SK-N-MC (cell line): Measurements from ENCODE around the gene FAM20C.

Experiments
- DNase-seq: peaks from one replicate; pipeline ENCODE4 v3.0.0-alpha.2; 2011; ENCODE audit warnings: low read depth, low spot score
- H3K27ac ChIP-seq: fragments of 200-600 bp; sonication (generic); 2 replicates; pipeline ENCODE4 v1.5.1; 2016; ENCODE audit warnings: mixed run types
- H3K36me3 ChIP-seq: fragments of 200-600 bp; sonication (generic); 2 replicates; pipeline ENCODE4 v1.6.1; 2017; ENCODE audit warnings: antibody characterized with exemption, low read length, mixed read lengths; ENCODE audit not compliant: insufficient read depth
- H3K4me3 ChIP-seq: fragments of 200-600 bp; sonication (generic); 2 replicates; pipeline ENCODE4 v1.5.1; 2016
- H3K9ac ChIP-seq: fragments of 200-600 bp; sonication (generic); 2 replicates; pipeline ENCODE4 v1.8.0; 2017; ENCODE audit warnings: mixed run types, mixed read lengths; ENCODE audit not compliant: insufficient read length
- H3K9me3 ChIP-seq: fragments of 200-600 bp; sonication (generic); 2 replicates; pipeline ENCODE4 v1.6.1; 2017; ENCODE audit warnings: low read depth, mild to moderate bottlenecking, antibody characterized with exemption, low read length, moderate library complexity, mixed read lengths
- EZH2 ChIP-seq: fragments of 200-600 bp; sonication (generic); IDR thresholded peaks from one replicate; pipeline ENCODE4 v1.6.1; 2017; ENCODE audit warnings: antibody characterized with exemption
- FOXP2 ChIP-seq: optimal IDR thresholded peaks from 2 replicates; pipeline ENCODE3; 2011; ENCODE audit warnings: mild to moderate bottlenecking, moderate library complexity; ENCODE audit not compliant: insufficient read depth; ENCODE audit errors: extremely low read length, control extremely low read depth
- POLR2AphosphoS5 ChIP-seq: IDR thresholded peaks from 2 replicates; pipeline ENCODE4 v1.6.1; 2012; ENCODE audit warnings: mild to moderate bottlenecking, low read depth, low read length, borderline replicate concordance

Gene FAM20C

DNA sequence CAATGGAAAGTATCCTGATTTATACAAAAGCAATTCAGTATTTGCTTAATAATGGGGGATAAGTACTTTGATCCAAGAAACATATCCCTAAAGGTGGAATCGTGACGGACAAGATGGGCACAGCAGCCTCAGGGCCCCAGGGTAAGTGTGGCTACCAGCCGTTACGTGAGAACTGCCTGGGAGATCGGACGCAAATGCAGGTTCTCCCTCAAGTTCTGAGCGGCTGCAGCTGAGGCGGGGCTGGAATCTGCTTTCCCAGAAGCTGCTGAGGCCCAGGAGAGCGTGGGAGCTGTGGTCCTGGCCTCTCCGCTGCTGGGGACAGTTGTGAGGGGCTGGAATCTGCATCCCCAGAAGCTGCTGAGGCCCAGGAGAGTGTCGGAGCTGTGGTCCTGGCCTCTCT, 111.1 kb downstream of the FAM20C start:
- TF ChIP-seq FOXP2 = no peak
- TF ChIP-seq EZH2 = no peak
- no peak for TF ChIP-seq POLR2AphosphoS5
- Histone ChIP-seq H3K9me3 (no peaks in the 10 kb centered on the region), H3K36me3 (no peaks in the 10 kb centered on the region), H3K4me3 (no peak overlapping the region), H3K27ac (no peak overlapping the region), H3K9ac (no peak overlapping the region)
- no peak for DNase-seq

DNA sequence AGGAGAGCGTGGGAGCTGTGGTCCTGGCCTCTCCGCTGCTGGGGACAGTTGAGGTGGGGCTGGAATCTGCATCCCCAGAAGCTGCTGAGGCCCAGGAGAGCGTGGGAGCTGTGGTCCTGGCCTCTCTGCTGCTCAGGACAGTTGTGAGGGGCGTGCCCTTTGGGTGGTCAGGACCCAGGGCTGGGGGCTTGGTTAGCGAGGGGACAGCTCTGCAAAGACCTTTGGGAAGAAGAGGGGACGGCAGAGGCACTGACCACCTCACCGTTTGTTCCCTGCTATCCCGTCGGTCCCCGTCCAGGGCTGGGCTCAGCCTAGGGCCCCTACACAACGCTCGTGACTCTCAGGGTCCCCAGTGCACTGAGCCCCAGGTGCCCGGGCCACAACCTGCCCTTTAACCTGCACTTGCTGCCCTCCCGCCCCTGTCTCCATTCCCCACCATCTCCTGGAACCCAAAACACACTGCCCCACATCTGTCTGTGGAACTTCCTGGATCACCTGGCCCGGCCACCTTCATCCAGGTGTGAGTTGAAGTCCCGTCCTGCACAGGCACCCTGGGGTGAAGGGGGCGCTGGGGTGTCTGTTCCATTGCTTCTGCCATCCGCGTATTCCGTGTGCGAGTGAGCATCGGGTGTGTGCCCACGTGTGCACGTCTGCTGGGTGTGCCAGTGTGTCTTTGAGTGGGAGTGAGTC, 111.7 kb downstream of the FAM20C start:
- Histone ChIP-seq H3K36me3 (no peaks in the 10 kb centered on the region), H3K9ac (no peak overlapping the region), H3K4me3 (no peak overlapping the region), H3K9me3 (no peaks in the 10 kb centered on the region), H3K27ac (no peak overlapping the region)
- no peak for DNase-seq
- TF ChIP-seq POLR2AphosphoS5 (no peak), FOXP2 (no peak), EZH2 (no peak)

DNA sequence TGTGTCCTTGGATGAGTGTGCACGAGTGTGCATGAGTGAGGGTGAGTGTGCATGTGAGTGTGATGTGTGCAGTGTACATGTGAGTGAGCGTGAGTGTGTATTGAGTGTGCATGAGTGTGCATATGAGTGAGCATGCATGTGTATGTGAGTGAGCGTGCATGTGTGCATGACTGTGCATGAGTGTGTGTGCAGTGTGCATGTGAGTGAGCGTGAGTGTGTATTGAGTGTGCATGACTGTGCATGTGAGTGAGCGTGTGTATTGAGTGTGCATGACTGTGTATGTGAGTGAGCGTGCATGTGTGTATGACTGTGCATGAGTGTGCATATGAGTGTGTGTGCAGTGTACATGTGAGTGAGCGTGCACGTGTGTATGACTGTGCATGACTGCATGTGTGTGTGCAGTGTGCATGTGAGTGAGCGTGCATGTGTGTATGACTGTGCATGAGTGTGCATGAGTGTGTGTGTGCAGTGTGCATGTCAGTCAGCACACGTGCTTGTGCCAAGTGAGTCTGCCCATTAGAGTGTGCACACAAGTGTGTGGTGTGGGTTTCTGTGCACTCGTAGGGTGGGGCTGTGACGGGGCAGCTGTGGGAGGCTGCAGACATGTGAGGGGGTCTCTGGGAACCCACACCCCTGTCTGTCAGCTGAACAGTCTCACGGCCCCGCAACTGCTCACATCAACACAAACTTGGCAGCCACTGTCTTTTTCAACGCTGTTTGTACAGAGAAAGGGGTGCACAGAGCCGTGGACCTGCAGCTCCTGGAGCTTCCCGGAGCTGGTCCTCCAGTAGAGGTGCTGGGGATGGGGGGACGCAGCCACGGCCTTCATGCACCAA, 112.4 kb downstream of the FAM20C start:
- TF ChIP-seq FOXP2 = no peak
- TF ChIP-seq POLR2AphosphoS5 = no peak
- TF ChIP-seq EZH2 = no peak
- no peak overlapping the region for H3K9ac ChIP-seq

DNA sequence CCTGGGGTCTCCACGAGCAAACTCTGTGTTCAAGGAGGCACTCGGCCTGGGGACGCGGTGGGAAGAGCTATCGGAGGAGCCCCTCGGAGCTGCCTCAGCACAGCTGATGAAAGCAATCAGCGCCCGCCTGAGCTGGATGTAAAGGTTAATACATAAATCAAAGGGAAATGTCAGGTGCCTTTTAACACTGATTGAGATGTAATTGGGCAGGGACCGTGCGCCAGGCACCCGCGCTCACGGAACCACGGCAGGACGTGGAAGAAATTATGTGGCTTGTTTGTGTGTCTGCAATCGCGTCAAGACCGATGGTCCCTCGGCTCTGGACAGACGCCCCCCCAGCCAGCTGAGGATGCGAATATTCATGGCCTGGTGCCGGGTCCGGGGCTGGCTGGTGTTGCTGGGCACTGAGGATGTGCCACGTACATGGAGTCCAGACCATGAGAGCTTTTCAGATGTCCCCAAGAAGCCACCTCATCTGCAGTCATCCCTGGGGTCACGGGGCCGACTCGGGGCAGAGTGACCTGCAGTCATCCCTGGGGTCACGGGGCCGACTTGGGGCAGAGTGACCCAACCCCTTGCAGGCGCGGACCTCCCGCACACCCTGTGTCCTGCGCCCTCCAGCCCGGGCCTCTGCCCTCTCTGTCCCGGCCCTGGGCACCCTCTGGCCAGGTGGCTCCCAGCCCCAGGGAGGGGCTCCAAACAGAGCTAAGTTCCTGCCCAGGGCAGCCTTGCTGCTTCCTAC, 113.2 kb downstream of the FAM20C start:
- Histone ChIP-seq H3K27ac (no peak overlapping the region), H3K9me3 (no peaks in the 10 kb centered on the region), H3K4me3 (no peak overlapping the region), H3K9ac (no peak overlapping the region), H3K36me3 (no peaks in the 10 kb centered on the region)
- DNase-seq = no peak
- no peak for TF ChIP-seq EZH2
- TF ChIP-seq FOXP2 = no peak
- no peak for TF ChIP-seq POLR2AphosphoS5

More for the DNA sequence above, 112.4 kb downstream of the FAM20C start:
- no peak for DNase-seq
- no peaks in the 10 kb centered on the region for H3K9me3 ChIP-seq
- no peaks in the 10 kb centered on the region for H3K36me3 ChIP-seq
- H3K27ac ChIP-seq = no peak overlapping the region
- no peak overlapping the region for H3K4me3 ChIP-seq

DNA sequence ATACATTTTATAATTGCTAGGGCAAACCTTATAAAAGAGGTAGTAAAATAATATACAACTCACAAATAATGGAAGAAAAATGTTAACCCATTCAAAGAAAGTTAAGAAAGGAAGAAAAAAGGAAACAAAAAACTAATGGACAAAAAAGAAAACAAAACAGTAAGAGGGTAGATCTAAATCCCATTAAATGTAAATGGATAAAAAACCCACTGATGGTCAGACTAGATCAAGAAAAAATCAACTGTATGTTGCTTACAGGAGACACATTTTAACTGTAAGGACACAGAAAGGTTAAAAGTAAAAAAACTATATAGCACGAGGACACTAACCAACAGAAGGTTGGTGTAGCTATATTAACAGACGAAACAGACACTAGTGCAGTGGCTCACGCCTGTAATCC, 115.6 kb downstream of the FAM20C start:
- Histone ChIP-seq H3K4me3 (no peak overlapping the region), H3K9ac (no peak overlapping the region), H3K27ac (no peak overlapping the region), H3K9me3 (no peaks in the 10 kb centered on the region), H3K36me3 (no peaks in the 10 kb centered on the region)
- DNase-seq = no peak
- TF ChIP-seq FOXP2 (no peak), EZH2 (no peak), POLR2AphosphoS5 (no peak)

DNA sequence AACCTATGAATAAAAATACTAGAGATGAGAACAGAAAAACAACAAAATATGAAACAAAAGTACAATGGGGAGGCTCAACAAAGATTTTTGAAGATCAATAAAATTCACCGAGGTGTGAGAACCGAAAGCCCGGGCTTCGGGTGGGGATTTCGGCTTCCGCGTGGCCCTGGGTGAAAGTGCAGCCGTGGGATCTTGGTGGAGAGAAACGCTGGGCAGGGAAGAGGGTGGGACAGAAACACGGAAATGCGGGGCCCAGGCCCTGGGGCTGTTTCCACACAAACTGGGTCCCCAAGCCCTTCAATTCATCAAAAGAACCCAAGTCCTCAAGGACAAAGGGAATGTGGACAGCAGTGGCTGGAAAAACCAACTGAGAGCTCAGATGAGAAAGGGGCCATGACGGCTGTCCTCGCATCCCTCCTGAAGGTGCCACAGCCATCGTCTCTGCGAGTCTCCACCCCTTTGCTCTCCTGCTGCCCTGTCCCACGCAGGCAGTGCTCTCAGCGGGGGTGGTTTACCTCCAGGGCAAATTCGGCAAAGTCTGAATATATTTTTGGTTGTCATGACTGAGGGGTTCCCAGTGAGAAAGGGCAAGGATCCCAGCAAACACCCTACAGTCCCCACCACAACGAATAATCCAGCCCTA, 117.3 kb downstream of the FAM20C start:
- no peak overlapping the region for H3K27ac ChIP-seq
- TF ChIP-seq EZH2 = no peak
- TF ChIP-seq POLR2AphosphoS5 = no peak
- TF ChIP-seq FOXP2 = no peak
- no peak overlapping the region for H3K9ac ChIP-seq
- no peaks in the 10 kb centered on the region for H3K36me3 ChIP-seq
- H3K4me3 ChIP-seq = no peak overlapping the region
- DNase-seq = no peak
- no peaks in the 10 kb centered on the region for H3K9me3 ChIP-seq
